PC-3 (cell line): ENCODE results near the gene C10orf143. TPM values are rescaled to one million over a fixed set of nuclear protein-coding genes. Genes with fewer than 3 reads are reported as not detected.

Experiments
- ATAC-seq: fragments of 200-7000 bp; cut with Tn5 transposase; 2 replicates; pipeline ENCODE4 v1.9.1; 2020; ENCODE audit warnings: mild to moderate bottlenecking, moderate library complexity
- BruUV-seq: library from RNA; stranded (reverse); fragments of 400-500 nt; replicated peaks from 2 replicates; lab custom pipeline; 2021; lab: Mats Ljungman, UMichigan
- CTCF ChIA-PET: fragments of 300-600 bp; sonication (Branson Sonifier 250); formaldehyde crosslinking; loops from one replicate; lab custom pipeline; 2022; ENCODE audit warnings: antibody characterized with exemption; lab: Charles Lee
- POLR2A ChIA-PET: fragments of 300-600 bp; sonication (Branson Sonifier 250); formaldehyde crosslinking; loops from one replicate; lab custom pipeline; 2022; ENCODE audit warnings: antibody characterized with exemption; ENCODE audit not compliant: unreplicated experiment; lab: Charles Lee
- DNase-seq: peaks from one replicate; pipeline ENCODE4 v3.0.0-alpha.2; 2015
- H2AFZ ChIP-seq: fragments of 300-600 bp; sonication (generic); 2 replicates; pipeline ENCODE4 v1.6.0; 2016; ENCODE audit warnings: antibody characterized with exemption, low read length
- H3F3A ChIP-seq: fragments of 300-600 bp; sonication (generic); one replicate; pipeline ENCODE4 v1.6.0; 2017; ENCODE audit warnings: antibody characterized with exemption, low read length, control low read depth, mild to moderate bottlenecking; ENCODE audit not compliant: unreplicated experiment
- H3K27ac ChIP-seq: fragments of 300-600 bp; sonication (generic); 2 replicates; pipeline ENCODE4 v1.5.1; 2016; ENCODE audit warnings: mild to moderate bottlenecking, low read length
- H3K27me3 ChIP-seq: fragments of 300-600 bp; sonication (generic); 2 replicates; pipeline ENCODE4 v1.6.1; 2016; ENCODE audit warnings: low read length, mixed read lengths
- H3K36me3 ChIP-seq: fragments of 300-600 bp; sonication (generic); 2 replicates; pipeline ENCODE4 v1.6.1; 2016; ENCODE audit warnings: low read depth, mixed run types, low read length, mixed read lengths
- H3K4me1 ChIP-seq: fragments of 300-600 bp; sonication (generic); 2 replicates; pipeline ENCODE4 v1.5.1; 2016; ENCODE audit warnings: low read length; ENCODE audit not compliant: insufficient read depth
- H3K4me2 ChIP-seq: fragments of 300-600 bp; sonication (generic); 2 replicates; pipeline ENCODE4 v1.6.0; 2016; ENCODE audit warnings: low read length
- H3K4me3 ChIP-seq: fragments of 300-600 bp; sonication (generic); 2 replicates; pipeline ENCODE4 v1.5.1; 2016; ENCODE audit warnings: mild to moderate bottlenecking, low read length, mixed read lengths
- H3K79me2 ChIP-seq: fragments of 300-600 bp; sonication (generic); 2 replicates; pipeline ENCODE4 v1.6.1; 2017; ENCODE audit warnings: low read length, mixed read lengths
- H3K9ac ChIP-seq: fragments of 300-600 bp; sonication (generic); 2 replicates; pipeline ENCODE4 v1.6.0; 2016; ENCODE audit warnings: mild to moderate bottlenecking, low read length
- H3K9me2 ChIP-seq: fragments of 300-600 bp; sonication (generic); replicated peaks from 2 replicates; pipeline ENCODE4 v1.6.1; 2016; ENCODE audit warnings: mixed run types, low read length, mixed read lengths
- H3K9me3 ChIP-seq: fragments of 300-600 bp; sonication (generic); 2 replicates; pipeline ENCODE4 v1.6.1; 2016; ENCODE audit warnings: low read length, mixed read lengths
- H4K20me1 ChIP-seq: fragments of 300-600 bp; sonication (generic); 2 replicates; pipeline ENCODE4 v1.6.1; 2016; ENCODE audit warnings: low read length, mixed read lengths
- CTCF ChIP-seq: fragments of 300-600 bp; sonication (generic); conservative IDR thresholded peaks from 2 replicates; pipeline ENCODE4 v1.5.1; 2017; ENCODE audit warnings: antibody characterized with exemption, low read depth, mild to moderate bottlenecking, low read length
- EZH2 ChIP-seq: fragments of 300-600 bp; sonication (generic); IDR thresholded peaks from one replicate; pipeline ENCODE4 v1.6.1; 2017; ENCODE audit warnings: antibody characterized with exemption, mild to moderate bottlenecking, low read length; ENCODE audit not compliant: unreplicated experiment
- EZH2phosphoT487 ChIP-seq: fragments of 300-600 bp; sonication (generic); IDR thresholded peaks from 2 replicates; pipeline ENCODE4 v1.6.1; 2018; ENCODE audit warnings: mild to moderate bottlenecking, antibody characterized with exemption, low read length, borderline replicate concordance
- intact Hi-C: fragments of 100-400 bp; cut with micrococcal nuclease; formaldehyde crosslinking; loops from 2 replicates; pipeline ENCODE4 v1.9.0; 2023
- total RNA-seq: library from RNA; depleted of rRNA; stranded (reverse); fragments of >200 nt; gene quantifications from 2 replicates; pipeline ENCODE4 v1.2.3, GENCODE V29; 2014

C10orf143 gene
- total RNA-seq, 1 experiment from 2014 or later = not detected

- DNase-seq = peak; percentile 84
- Histone ChIP-seq H3K79me2 (peaks cover 71% of the 10 kb centered on the region), H3K9me2 (no peaks in the 10 kb centered on the region), H2AFZ (no peak overlapping the region), H3F3A (no peaks in the 10 kb centered on the region), H3K36me3 (0 out of 2 replicates have a peak, but pooled peaks cover 2% of the 10 kb centered on the region), H4K20me1 (peaks cover 42% of the 10 kb centered on the region), H3K4me3 (peak overlapping the region; percentile 89), H3K9ac (peak overlapping the region; percentile 89), H3K27ac (peak overlapping the region; percentile 86), H3K9me3 (no peaks in the 10 kb centered on the region), H3K4me2 (peak overlapping the region; percentile 99), H3K4me1 (peaks cover 14% of the 10 kb centered on the region), H3K27me3 (no peaks in the 10 kb centered on the region)
- peak; percentile 75 for ATAC-seq
- intact Hi-C loops = no loop called here
- BruUV-seq = no TSS peak
- POLR2A ChIA-PET = no interaction called here
- CTCF ChIA-PET = interaction anchor here (0.6 to 1.1 kb wide), 3 partner anchors 22 to 285 kb away, joined by 6 to 10 read pairs (median 6); no protein-coding TSS in a partner anchor
- no peak for TF ChIP-seq CTCF
- no peak for TF ChIP-seq EZH2
- no peak for TF ChIP-seq EZH2phosphoT487
Observed at GRCh38 chr10:130138479-130138866, 27.8 kb upstream of the C10orf143 start.

- Histone ChIP-seq H3K36me3 (0 out of 2 replicates have a peak, but pooled peaks cover under 1% of the 10 kb centered on the region), H3K9me3 (no peaks in the 10 kb centered on the region), H2AFZ (no peak overlapping the region), H3K9ac (peak overlapping the region; percentile 89), H3K4me2 (peak overlapping the region; percentile 99), H3K27ac (peak overlapping the region; percentile 86), H4K20me1 (peaks cover 42% of the 10 kb centered on the region), H3K79me2 (peaks cover 65% of the 10 kb centered on the region), H3F3A (no peaks in the 10 kb centered on the region), H3K4me1 (peaks cover 14% of the 10 kb centered on the region), H3K27me3 (no peaks in the 10 kb centered on the region), H3K4me3 (peak overlapping the region; percentile 89), H3K9me2 (no peaks in the 10 kb centered on the region)
- no peak for DNase-seq
- POLR2A ChIA-PET = no interaction called here
- CTCF ChIA-PET = interaction anchor here (0.6 to 1.1 kb wide), 2 partner anchors 22 to 28 kb away, joined by 6 read pairs; no protein-coding TSS in a partner anchor
- ATAC-seq = peak; percentile 4; the same call in 1 of the 2 replicates
- BruUV-seq = no TSS peak
- TF ChIP-seq EZH2phosphoT487 = no peak
- no peak for TF ChIP-seq EZH2
- TF ChIP-seq CTCF = no peak
- intact Hi-C loops = no loop called here
Observed at GRCh38 chr10:130137659-130138478, 27.2 kb upstream of the C10orf143 start.

GRCh38 chr10:130137090-130137448 is 26.4 kb upstream of the C10orf143 start:
- ChIA-PET CTCF (no interaction called here), POLR2A (interaction anchor here (0.5 kb wide), 1 partner anchor 26 kb away, joined by 4 read pairs; no protein-coding TSS in a partner anchor)
- Histone ChIP-seq H3K36me3 (no peaks in the 10 kb centered on the region), H4K20me1 (peaks cover 36% of the 10 kb centered on the region), H3K79me2 (peaks cover 57% of the 10 kb centered on the region), H3K27me3 (no peaks in the 10 kb centered on the region), H3K9me2 (no peaks in the 10 kb centered on the region), H2AFZ (no peak overlapping the region), H3F3A (no peaks in the 10 kb centered on the region), H3K4me3 (peak overlapping the region; percentile 89), H3K9me3 (no peaks in the 10 kb centered on the region), H3K4me2 (peak overlapping the region; percentile 99), H3K4me1 (peaks cover 14% of the 10 kb centered on the region), H3K9ac (peak overlapping the region; percentile 89), H3K27ac (peak overlapping the region; percentile 86)
- TF ChIP-seq CTCF = no peak
- TF ChIP-seq EZH2 = no peak
- TF ChIP-seq EZH2phosphoT487 = no peak
- intact Hi-C loops = no loop called here
- ATAC-seq = peak; percentile 12
- BruUV-seq = TSS peak; percentile 55
- DNase-seq = peak; percentile 17
